ENCODE data around the gene FGA.
"Not testable (repeated sequence)": the region's sequence is repeated elsewhere in the genome, so short reads cannot be mapped to it uniquely, and the experiment has no call there.

Gene FGA

DNA sequence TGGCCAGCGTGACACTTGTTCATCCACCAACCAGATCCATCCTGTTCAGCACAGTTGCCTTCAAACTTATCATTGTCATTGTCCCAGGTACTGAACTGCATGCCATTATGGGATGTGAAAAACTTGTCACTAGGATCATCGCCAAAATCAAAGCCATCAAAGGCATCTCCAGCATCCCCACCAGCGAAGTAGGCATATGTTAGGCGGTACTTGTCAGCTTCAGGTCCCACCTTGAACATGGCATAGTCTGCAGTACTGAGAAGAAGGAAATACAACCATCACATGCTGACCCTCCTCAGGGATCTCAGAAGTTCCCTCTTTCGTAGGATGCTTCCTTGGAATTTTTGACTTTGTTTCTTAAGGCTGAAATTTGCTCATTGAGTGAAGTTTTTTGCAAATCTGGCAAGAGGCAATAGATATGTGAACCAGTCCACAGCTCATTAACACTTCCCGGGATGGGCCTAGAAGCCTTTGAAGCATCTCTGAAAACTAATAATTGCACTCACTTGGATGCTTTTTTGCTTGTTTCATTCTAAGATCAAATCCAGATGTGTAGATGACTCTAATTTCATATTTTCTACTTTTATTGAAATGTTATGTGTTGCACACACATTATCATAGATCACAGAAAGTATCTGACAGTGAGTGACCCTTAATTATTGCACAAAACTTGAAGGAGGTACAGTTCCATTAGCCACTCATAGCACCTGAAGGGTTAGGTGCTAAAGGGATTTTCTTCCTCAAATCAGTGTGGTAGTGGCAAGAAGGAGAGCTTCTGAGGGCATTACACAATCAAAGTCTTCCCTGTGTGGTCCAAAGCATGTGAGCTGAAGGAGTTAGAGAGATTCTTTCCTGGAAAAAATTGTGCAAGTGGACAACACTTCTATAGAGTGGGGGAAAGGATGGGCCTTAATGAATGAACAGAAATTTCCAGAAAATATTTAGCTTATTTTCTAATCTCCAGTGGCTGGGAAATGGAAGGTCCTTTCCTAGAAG is 16.5 kb upstream of the FGA start:
- Histone ChIP-seq H3K27me3 (ENCODE audit: low read depth, low read length) (no peaks in the 10 kb centered on the region), H3K9me3 (ENCODE audit: control insufficient read depth in 1 of 2, low read length in 2 of 2) (no peaks in the 10 kb centered on the region), H3K27ac (ENCODE audit: low read length) (no peak overlapping the region), H3K4me3 (ENCODE audit: low read depth in 1 of 2, low read length in 2 of 2) (no peak overlapping the region), H3K36me3 (ENCODE audit: control insufficient read depth in 1 of 2, insufficient read depth in 2 of 2, low read length in 2 of 2) (no peaks in the 10 kb centered on the region), H3K4me1 (ENCODE audit: control insufficient read depth in 1 of 2, insufficient read depth in 2 of 2, low read length in 2 of 2) (no peaks in the 10 kb centered on the region)

DNA sequence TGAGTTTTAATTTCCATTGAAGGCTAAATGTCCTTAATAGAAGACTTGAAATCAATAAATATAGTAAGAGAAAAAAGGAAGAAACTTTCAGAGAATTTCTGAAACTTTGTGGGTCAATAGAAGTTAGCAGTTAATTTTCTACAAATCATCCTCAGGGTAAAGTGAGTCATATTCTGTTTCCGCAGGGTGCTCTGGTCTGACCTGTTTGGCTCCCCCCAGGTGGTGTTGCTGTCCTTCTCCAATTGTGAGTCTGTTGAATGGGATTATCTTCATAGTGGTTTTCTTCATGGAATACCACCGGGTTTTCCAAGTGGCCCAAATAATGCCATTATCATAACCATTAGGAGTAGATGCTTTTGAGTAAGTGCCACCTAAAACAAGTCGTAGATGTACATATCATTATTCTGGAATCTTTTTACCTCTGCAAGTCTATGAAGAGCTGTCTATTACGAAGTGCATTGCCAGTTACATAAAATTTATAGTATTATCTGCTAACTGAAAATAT is 14.2 kb upstream of the FGA start:
- no peaks in the 10 kb centered on the region for H3K27me3 ChIP-seq (ENCODE audit: low read depth, low read length)
- H3K9me3 ChIP-seq (ENCODE audit: control insufficient read depth in 1 of 2, low read length in 2 of 2), result no peaks in the 10 kb centered on the region
- H3K36me3 ChIP-seq (ENCODE audit: control insufficient read depth in 1 of 2, insufficient read depth in 2 of 2, low read length in 2 of 2), result no peaks in the 10 kb centered on the region
- H3K4me3 ChIP-seq (ENCODE audit: low read depth in 1 of 2, low read length in 2 of 2), result no peak overlapping the region
- no peaks in the 10 kb centered on the region for H3K4me1 ChIP-seq (ENCODE audit: control insufficient read depth in 1 of 2, insufficient read depth in 2 of 2, low read length in 2 of 2)
- no peak overlapping the region for H3K27ac ChIP-seq (ENCODE audit: low read length)

GRCh38 chr4:154603033-154603943 is 12.7 kb upstream of the FGA start:
- Histone ChIP-seq H3K4me1 (ENCODE audit: control insufficient read depth in 1 of 2, insufficient read depth in 2 of 2, low read length in 2 of 2) (no peaks in the 10 kb centered on the region), H3K9me3 (ENCODE audit: control insufficient read depth in 1 of 2, low read length in 2 of 2) (no peaks in the 10 kb centered on the region), H3K27ac (ENCODE audit: low read length) (no peak overlapping the region), H3K36me3 (ENCODE audit: control insufficient read depth in 1 of 2, insufficient read depth in 2 of 2, low read length in 2 of 2) (no peaks in the 10 kb centered on the region), H3K4me3 (ENCODE audit: low read depth in 1 of 2, low read length in 2 of 2) (no peak overlapping the region), H3K27me3 (ENCODE audit: low read depth, low read length) (no peaks in the 10 kb centered on the region)

DNA sequence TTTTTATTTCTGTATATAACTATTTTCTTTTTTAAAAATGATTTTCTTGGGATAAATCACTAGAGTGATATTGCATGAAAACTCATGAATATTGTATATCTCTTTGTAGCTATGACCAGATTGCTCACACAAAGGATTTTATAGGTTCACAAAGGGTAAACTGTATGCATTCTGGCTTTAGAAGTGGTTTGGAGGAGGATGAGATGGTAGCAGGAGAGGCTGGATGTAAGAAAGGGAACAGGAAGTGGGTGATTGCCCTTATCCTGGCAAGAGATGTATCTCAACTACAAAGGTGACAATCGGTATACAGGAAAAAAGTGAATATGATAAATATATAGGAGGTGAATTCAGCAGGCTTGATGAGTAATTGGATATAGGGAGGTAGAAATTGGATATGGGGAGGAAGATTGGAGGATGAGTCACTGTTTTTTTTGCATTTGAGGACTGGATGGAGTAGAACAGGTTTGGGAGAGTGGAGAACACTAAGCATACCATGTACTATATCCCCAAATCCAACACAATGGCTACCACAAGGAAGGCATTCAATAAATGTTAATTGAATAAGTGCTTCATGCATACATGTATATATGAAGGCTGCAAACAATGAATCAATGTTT is 12.0 kb upstream of the FGA start:
- Histone ChIP-seq H3K27me3 (ENCODE audit: low read depth, low read length) (no peaks in the 10 kb centered on the region), H3K27ac (ENCODE audit: low read length) (no peak overlapping the region), H3K4me3 (ENCODE audit: low read depth in 1 of 2, low read length in 2 of 2) (no peak overlapping the region), H3K9me3 (ENCODE audit: control insufficient read depth in 1 of 2, low read length in 2 of 2) (no peaks in the 10 kb centered on the region), H3K36me3 (ENCODE audit: control insufficient read depth in 1 of 2, insufficient read depth in 2 of 2, low read length in 2 of 2) (no peaks in the 10 kb centered on the region), H3K4me1 (ENCODE audit: control insufficient read depth in 1 of 2, insufficient read depth in 2 of 2, low read length in 2 of 2) (no peaks in the 10 kb centered on the region)

- no peak overlapping the region for H3K27ac ChIP-seq (ENCODE audit: low read length)
- no peaks in the 10 kb centered on the region for H3K36me3 ChIP-seq (ENCODE audit: control insufficient read depth in 1 of 2, insufficient read depth in 2 of 2, low read length in 2 of 2)
- no peak overlapping the region for H3K4me3 ChIP-seq (ENCODE audit: low read depth in 1 of 2, low read length in 2 of 2)
- H3K27me3 ChIP-seq (ENCODE audit: low read depth, low read length), result no peaks in the 10 kb centered on the region
- H3K9me3 ChIP-seq (ENCODE audit: control insufficient read depth in 1 of 2, low read length in 2 of 2), result no peaks in the 10 kb centered on the region
- no peaks in the 10 kb centered on the region for H3K4me1 ChIP-seq (ENCODE audit: control insufficient read depth in 1 of 2, insufficient read depth in 2 of 2, low read length in 2 of 2)
Measured at GRCh38 chr4:154597798-154598774, 7.5 kb upstream of the FGA start.

DNA sequence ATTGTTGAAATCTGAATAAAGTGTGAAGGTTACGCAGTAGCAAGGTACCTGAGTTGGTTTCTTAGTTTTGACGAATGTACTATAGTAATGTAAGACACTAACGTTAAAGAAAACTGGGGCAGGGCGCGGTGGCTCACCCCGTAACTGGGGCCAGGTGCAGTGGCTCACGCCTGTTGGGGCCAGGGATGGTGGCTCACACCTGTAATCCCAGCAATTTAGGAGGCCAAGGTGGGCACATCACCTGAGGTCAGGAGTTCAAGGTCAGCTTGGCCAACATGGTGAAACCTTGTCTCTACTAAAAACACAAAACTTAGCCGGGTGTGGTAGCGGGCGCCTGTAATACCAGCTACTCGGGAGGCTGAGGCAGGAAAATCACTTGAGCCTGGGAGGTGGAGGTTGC is 6.7 kb upstream of the FGA start:
- not testable (repeated sequence) for H3K27me3 ChIP-seq (ENCODE audit: low read depth, low read length); H3K4me1 ChIP-seq (ENCODE audit: control insufficient read depth in 1 of 2, insufficient read depth in 2 of 2, low read length in 2 of 2); H3K36me3 ChIP-seq (ENCODE audit: control insufficient read depth in 1 of 2, insufficient read depth in 2 of 2, low read length in 2 of 2); H3K4me3 ChIP-seq (ENCODE audit: low read depth in 1 of 2, low read length in 2 of 2); H3K9me3 ChIP-seq (ENCODE audit: control insufficient read depth in 1 of 2, low read length in 2 of 2); H3K27ac ChIP-seq (ENCODE audit: low read length)

- Histone ChIP-seq H3K4me1 (ENCODE audit: control insufficient read depth in 1 of 2, insufficient read depth in 2 of 2, low read length in 2 of 2) (no peaks in the 10 kb centered on the region), H3K9me3 (ENCODE audit: control insufficient read depth in 1 of 2, low read length in 2 of 2) (no peaks in the 10 kb centered on the region), H3K36me3 (ENCODE audit: control insufficient read depth in 1 of 2, insufficient read depth in 2 of 2, low read length in 2 of 2) (no peaks in the 10 kb centered on the region), H3K27ac (ENCODE audit: low read length) (no peak overlapping the region), H3K4me3 (ENCODE audit: low read depth in 1 of 2, low read length in 2 of 2) (no peak overlapping the region), H3K27me3 (ENCODE audit: low read depth, low read length) (no peaks in the 10 kb centered on the region)
Measured at GRCh38 chr4:154595807-154596206, 5.3 kb upstream of the FGA start.

DNA sequence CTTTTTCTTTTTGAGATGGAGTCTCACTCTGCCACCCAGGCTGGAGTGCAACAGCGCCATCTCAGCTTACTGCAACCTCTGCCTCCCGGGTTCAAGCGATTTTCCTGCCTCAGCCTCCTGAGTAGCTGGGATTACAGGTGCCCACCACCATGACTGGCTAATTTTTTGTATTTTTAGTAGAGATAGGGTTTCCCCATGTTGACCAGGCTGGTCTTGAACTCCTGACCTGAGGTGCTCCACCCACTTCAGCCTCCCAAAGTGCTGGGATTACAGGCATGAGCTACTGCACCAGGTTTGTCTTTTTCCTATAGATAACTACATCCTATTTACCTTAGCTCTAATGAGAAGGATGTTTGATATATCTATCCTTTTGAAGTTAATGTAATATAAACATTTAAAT is 3.8 kb upstream of the FGA start:
- H3K27ac ChIP-seq (ENCODE audit: low read length); H3K36me3 ChIP-seq (ENCODE audit: control insufficient read depth in 1 of 2, insufficient read depth in 2 of 2, low read length in 2 of 2); H3K4me3 ChIP-seq (ENCODE audit: low read depth in 1 of 2, low read length in 2 of 2); H3K4me1 ChIP-seq (ENCODE audit: control insufficient read depth in 1 of 2, insufficient read depth in 2 of 2, low read length in 2 of 2); H3K9me3 ChIP-seq (ENCODE audit: control insufficient read depth in 1 of 2, low read length in 2 of 2); H3K27me3 ChIP-seq (ENCODE audit: low read depth, low read length): not testable (repeated sequence)

DNA sequence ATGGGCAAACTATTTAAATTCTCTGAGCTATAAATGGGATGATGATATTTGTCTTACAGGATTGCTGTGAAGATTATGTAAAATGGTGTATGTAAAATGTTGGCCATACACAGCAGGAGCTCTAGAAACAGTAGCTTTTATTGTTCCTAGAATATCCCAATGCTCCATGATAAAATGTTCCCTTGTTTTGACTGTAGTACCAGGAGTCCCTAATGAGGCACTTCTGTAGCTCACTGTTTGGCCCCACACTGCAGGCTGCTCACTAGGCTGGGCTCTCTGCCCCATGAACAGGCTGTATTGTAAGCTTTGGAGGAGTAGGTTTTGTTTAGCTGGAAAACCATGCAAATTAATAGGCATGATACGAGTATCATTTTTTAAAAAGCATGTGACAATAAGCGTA is 3.3 kb upstream of the FGA start:
- no peaks in the 10 kb centered on the region for H3K4me1 ChIP-seq (ENCODE audit: control insufficient read depth in 1 of 2, insufficient read depth in 2 of 2, low read length in 2 of 2)
- no peaks in the 10 kb centered on the region for H3K27me3 ChIP-seq (ENCODE audit: low read depth, low read length)
- H3K27ac ChIP-seq (ENCODE audit: low read length), result no peak overlapping the region
- no peaks in the 10 kb centered on the region for H3K36me3 ChIP-seq (ENCODE audit: control insufficient read depth in 1 of 2, insufficient read depth in 2 of 2, low read length in 2 of 2)
- H3K9me3 ChIP-seq (ENCODE audit: control insufficient read depth in 1 of 2, low read length in 2 of 2), result no peaks in the 10 kb centered on the region
- H3K4me3 ChIP-seq (ENCODE audit: low read depth in 1 of 2, low read length in 2 of 2), result no peak overlapping the region

GRCh38 chr4:154591890-154592289 is 1.3 kb upstream of the FGA start:
- H3K4me1 ChIP-seq (ENCODE audit: control insufficient read depth in 1 of 2, insufficient read depth in 2 of 2, low read length in 2 of 2), result no peaks in the 10 kb centered on the region
- H3K36me3 ChIP-seq (ENCODE audit: control insufficient read depth in 1 of 2, insufficient read depth in 2 of 2, low read length in 2 of 2), result no peaks in the 10 kb centered on the region
- no peak overlapping the region for H3K4me3 ChIP-seq (ENCODE audit: low read depth in 1 of 2, low read length in 2 of 2)
- no peaks in the 10 kb centered on the region for H3K9me3 ChIP-seq (ENCODE audit: control insufficient read depth in 1 of 2, low read length in 2 of 2)
- no peak overlapping the region for H3K27ac ChIP-seq (ENCODE audit: low read length)
- no peaks in the 10 kb centered on the region for H3K27me3 ChIP-seq (ENCODE audit: low read depth, low read length)
